Measurements from ENCODE around the gene LSS.

DNA sequence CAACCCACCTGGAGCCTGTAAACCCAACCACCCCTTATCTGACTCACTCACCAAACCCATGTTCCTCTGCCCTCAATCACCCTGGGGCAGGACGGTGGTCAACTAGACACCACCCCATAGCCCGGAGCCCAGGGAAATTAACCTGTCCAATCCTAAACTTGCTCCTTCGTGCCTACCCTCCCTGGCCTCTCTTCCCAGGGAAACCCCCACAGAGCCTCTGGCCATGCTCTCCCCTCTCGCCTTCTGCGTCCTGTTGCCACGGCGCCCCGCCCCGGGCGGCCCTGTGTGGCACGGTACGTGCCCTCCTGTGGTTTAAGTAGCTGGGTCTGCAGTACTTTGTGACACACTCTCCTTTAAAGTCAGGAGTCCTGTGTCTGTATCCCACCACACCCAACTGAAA is 69.2 kb downstream of the LSS start:
- TF ChIP-seq, protein P1, sequence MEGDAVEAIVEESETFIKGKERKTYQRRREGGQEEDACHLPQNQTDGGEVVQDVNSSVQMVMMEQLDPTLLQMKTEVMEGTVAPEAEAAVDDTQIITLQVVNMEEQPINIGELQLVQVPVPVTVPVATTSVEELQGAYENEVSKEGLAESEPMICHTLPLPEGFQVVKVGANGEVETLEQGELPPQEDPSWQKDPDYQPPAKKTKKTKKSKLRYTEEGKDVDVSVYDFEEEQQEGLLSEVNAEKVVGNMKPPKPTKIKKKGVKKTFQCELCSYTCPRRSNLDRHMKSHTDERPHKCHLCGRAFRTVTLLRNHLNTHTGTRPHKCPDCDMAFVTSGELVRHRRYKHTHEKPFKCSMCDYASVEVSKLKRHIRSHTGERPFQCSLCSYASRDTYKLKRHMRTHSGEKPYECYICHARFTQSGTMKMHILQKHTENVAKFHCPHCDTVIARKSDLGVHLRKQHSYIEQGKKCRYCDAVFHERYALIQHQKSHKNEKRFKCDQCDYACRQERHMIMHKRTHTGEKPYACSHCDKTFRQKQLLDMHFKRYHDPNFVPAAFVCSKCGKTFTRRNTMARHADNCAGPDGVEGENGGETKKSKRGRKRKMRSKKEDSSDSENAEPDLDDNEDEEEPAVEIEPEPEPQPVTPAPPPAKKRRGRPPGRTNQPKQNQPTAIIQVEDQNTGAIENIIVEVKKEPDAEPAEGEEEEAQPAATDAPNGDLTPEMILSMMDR (IDR thresholded peaks at IDR 0.05; ENCODE audit: extremely low read depth in 1 of 2, insufficient read depth in 1 of 2, low read depth in 1 of 2, low read length in 2 of 2): no peak
- TF ChIP-seq EZH2 (IDR thresholded peaks at IDR 0.05; ENCODE audit: borderline replicate concordance, low read depth, low read length, severe bottlenecking): no peak

All from endothelial cell of umbilical vein (primary cell).